HepG2 (cell line): Measurements from ENCODE around the gene SEMA4B. TPM values are rescaled to one million over a fixed set of nuclear protein-coding genes. Genes with fewer than 3 reads are reported as not detected.

Experiments
- KDM5A ChIP-seq: fragments of 200-600 bp; sonication (generic); IDR thresholded peaks from 2 replicates; pipeline ENCODE4 v1.7.0; 2018; ENCODE audit warnings: antibody characterized with exemption, mild to moderate bottlenecking, low read length, borderline replicate concordance
- KMT2A ChIP-seq: sonication (generic); formaldehyde crosslinking; IDR thresholded peaks from 2 replicates; pipeline ENCODE4 v1.4.0; 2020; ENCODE audit warnings: missing genetic modification reagents
- SOX6 ChIP-seq, 2 experiments: fragments of 450-650 bp in 1 of 2; sonication (generic) in 1 of 2; formaldehyde crosslinking in 1 of 2; IDR thresholded peaks; 2 replicates each; pipeline versions ENCODE4 v1.4.0 to v1.6.1; 2017 to 2020; ENCODE audit warnings: antibody characterized with exemption in 1 of 2, mild to moderate bottlenecking in 1 of 2, missing genetic modification reagents in 1 of 2
- THAP11 ChIP-seq: IDR thresholded peaks from 2 replicates; pipeline ENCODE4 v1.6.1; 2016; ENCODE audit warnings: missing biosample characterization, missing genetic modification reagents
- ZBTB49 ChIP-seq: sonication (generic); formaldehyde crosslinking; IDR thresholded peaks from 2 replicates; pipeline ENCODE4 v1.4.0; 2020; ENCODE audit warnings: missing genetic modification reagents, borderline replicate concordance
- ZMYM2 ChIP-seq: sonication (generic); formaldehyde crosslinking; IDR thresholded peaks from 2 replicates; pipeline ENCODE4 v1.8.0; 2022; ENCODE audit warnings: mild to moderate bottlenecking, missing genetic modification reagents
- ZNF264 ChIP-seq: sonication (generic); formaldehyde crosslinking; IDR thresholded peaks from 2 replicates; pipeline ENCODE4 v1.4.0; 2020; ENCODE audit warnings: missing genetic modification reagents
- ZNF280D ChIP-seq: sonication (generic); formaldehyde crosslinking; IDR thresholded peaks from 2 replicates; pipeline ENCODE4 v1.5.1; 2020; ENCODE audit warnings: mild to moderate bottlenecking, missing genetic modification reagents
- ZNF407 ChIP-seq: sonication (generic); formaldehyde crosslinking; IDR thresholded peaks from one replicate; pipeline ENCODE4 v1.5.1; 2020; ENCODE audit warnings: mild to moderate bottlenecking, missing genetic modification reagents; ENCODE audit errors: not compliant biosample characterization
- ZNF547 ChIP-seq: sonication (generic); formaldehyde crosslinking; IDR thresholded peaks from 2 replicates; pipeline ENCODE4 v1.5.1; 2020; ENCODE audit warnings: mild to moderate bottlenecking, missing genetic modification reagents
- ZNF746 ChIP-seq: sonication (generic); formaldehyde crosslinking; IDR thresholded peaks from 2 replicates; pipeline ENCODE4 v1.8.0; 2022; ENCODE audit warnings: mild to moderate bottlenecking, missing genetic modification reagents
- ZNF782 ChIP-seq: sonication (generic); formaldehyde crosslinking; IDR thresholded peaks from 2 replicates; pipeline ENCODE4 v1.4.0; 2020; ENCODE audit warnings: missing genetic modification reagents, mild to moderate bottlenecking, borderline replicate concordance
- polyA plus RNA-seq, 8 experiments: library from polyadenylated mRNA; depleted of rRNA in 3 of 8; stranded (reverse) in 7 of 8; unstranded in 1 of 8; fragments of >200 nt; fragmentation: Illumina TruSeq in 4 of 8; extraction: Trizol in 4 of 8; gene quantifications; 2 replicates each; pipeline versions ENCODE4 v1.2.1 to v1.2.3, GENCODE V29; 2011 to 2016; ENCODE audit warnings: low read depth in 4 of 8, missing spikeins in 1 of 8, mixed read lengths in 1 of 8; ENCODE audit not compliant: insufficient read depth in 1 of 8
- total RNA-seq, 5 experiments: library from RNA; depleted of rRNA; stranded (reverse); fragments of >200 nt; fragmentation: Illumina TruSeq; extraction: Trizol; gene quantifications; 2 replicates each; pipeline ENCODE4 v1.2.3, GENCODE V29; 2016; ENCODE audit warnings: low read depth in 1 of 5
- TF ChIP-seq, protein P1 (sequence below): IDR thresholded peaks from 2 replicates; pipeline ENCODE4 v1.6.1; 2016; ENCODE audit warnings: missing genetic modification reagents, missing compliant biosample characterization

Gene SEMA4B
- total and polyA plus RNA-seq, 2 of the 13 experiments (the other 11 are each of a cell fraction or from before 2014, with no cell fraction given) = 2.1 to 17.0 TPM

DNA sequence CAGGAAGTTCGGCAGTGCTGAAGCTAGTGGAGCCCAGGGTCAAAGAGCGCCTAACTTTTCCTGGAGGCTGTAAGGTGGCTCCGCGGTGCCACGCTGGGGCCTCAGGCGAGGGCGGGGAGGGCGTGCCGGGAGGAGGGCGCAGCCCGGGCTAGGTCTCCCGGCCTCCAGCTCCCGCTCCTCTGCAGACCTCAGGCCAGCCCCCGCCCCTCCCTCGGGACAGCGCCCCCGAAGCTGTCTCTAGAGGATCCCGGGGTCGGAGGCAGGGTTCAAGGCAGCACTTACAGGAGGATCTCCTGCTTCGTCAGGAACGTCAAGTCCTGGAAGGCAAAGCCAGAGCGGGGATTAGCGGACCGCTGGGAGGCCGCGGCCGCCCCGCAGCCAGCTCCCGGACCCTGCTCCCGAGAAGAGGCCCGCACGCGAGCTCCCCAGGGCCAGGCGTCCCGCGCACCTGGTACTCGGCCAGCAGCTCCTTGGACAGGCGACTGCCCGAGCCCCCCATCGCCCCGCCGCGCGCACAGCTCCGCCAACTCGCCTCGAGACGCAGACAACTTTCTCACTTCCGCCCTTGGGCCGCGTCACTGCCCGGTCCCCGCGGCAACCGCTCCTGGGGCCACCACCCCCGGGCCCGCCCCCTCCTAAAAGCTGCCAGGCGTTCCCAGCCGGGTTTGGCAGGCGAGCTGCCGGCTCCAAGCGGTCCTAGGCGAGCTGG lies 32.4 kb downstream of the SEMA4B start, which contains the start of gene CIB1 (continued):
- TF ChIP-seq ZNF407 (CRISPR knock-in tag) (no peak), ZBTB49 (CRISPR knock-in tag) (no peak), KDM5A (peak; percentile 16; the same call in 1 of the 2 replicates), ZNF782 (CRISPR knock-in tag) (peak; percentile 92; the same call in 1 of the 2 replicates), ZNF547 (CRISPR knock-in tag) (0 out of 2 replicates have a peak, but pooled peaks have one; percentile 14), THAP11 (CRISPR knock-in tag) (peak; percentile 41; the same call in 1 of the 2 replicates), ZMYM2 (CRISPR knock-in tag) (peak; percentile 66; the same call in 1 of the 2 replicates), ZNF280D (CRISPR knock-in tag) (peak; percentile 69; the same call in 1 of the 2 replicates), ZNF746 (CRISPR knock-in tag) (peak; percentile 59; the same call in 1 of the 2 replicates), SOX6 (IDR thresholded peaks at IDR 0.05) (no peak), SOX6 (CRISPR knock-in tag; IDR thresholded peaks at IDR 0.05) (peak; percentile 59), KMT2A (peak; percentile 65), ZNF264 (no peak)
- TF ChIP-seq, protein P1, sequence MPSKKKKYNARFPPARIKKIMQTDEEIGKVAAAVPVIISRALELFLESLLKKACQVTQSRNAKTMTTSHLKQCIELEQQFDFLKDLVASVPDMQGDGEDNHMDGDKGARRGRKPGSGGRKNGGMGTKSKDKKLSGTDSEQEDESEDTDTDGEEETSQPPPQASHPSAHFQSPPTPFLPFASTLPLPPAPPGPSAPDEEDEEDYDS (CRISPR knock-in tag) = peak; percentile 39; the same call in 1 of the 2 replicates
